GM23338 (cell line): ENCODE data around the gene POLD2. TPM values are rescaled to one million over a fixed set of nuclear protein-coding genes. Genes with fewer than 3 reads are reported as not detected.

Experiments
- ATAC-seq: fragments of 200-7000 bp; cut with Tn5 transposase; 3 replicates; pipeline ENCODE4 v1.9.1; 2020
- DNase-seq: peaks from one replicate; pipeline ENCODE4 v3.0.0-alpha.2; 2015; ENCODE audit warnings: low spot score
- H2AFZ ChIP-seq: fragments of 200-600 bp; sonication (generic); 2 replicates; pipeline ENCODE4 v1.8.0; 2016; ENCODE audit warnings: antibody characterized with exemption, mild to moderate bottlenecking, moderate library complexity
- H3F3A ChIP-seq: fragments of 200-600 bp; sonication (generic); replicated peaks from 2 replicates; pipeline ENCODE4 v1.8.0; 2017; ENCODE audit warnings: antibody characterized with exemption, mixed run types, low read depth
- H3K27ac ChIP-seq: fragments of 200-600 bp; sonication (generic); 2 replicates; pipeline ENCODE4 v1.6.1; 2016; ENCODE audit warnings: low read depth
- H3K27me3 ChIP-seq: fragments of 200-600 bp; sonication (generic); 2 replicates; pipeline ENCODE4 v1.8.0; 2016; ENCODE audit warnings: mild to moderate bottlenecking, mixed run types, moderate library complexity; ENCODE audit not compliant: insufficient read depth
- H3K36me3 ChIP-seq: fragments of 200-600 bp; sonication (generic); 2 replicates; pipeline ENCODE4 v1.8.0; 2016; ENCODE audit warnings: mild to moderate bottlenecking; ENCODE audit not compliant: insufficient read depth
- H3K4me1 ChIP-seq: fragments of 200-600 bp; sonication (generic); 2 replicates; pipeline ENCODE4 v1.8.0; 2016; ENCODE audit warnings: mild to moderate bottlenecking, moderate library complexity; ENCODE audit not compliant: insufficient read depth
- H3K4me2 ChIP-seq: fragments of 200-600 bp; sonication (generic); 2 replicates; pipeline ENCODE4 v1.7.1; 2017; ENCODE audit warnings: mixed run types
- H3K4me3 ChIP-seq: fragments of 200-600 bp; sonication (generic); 2 replicates; pipeline ENCODE4 v1.6.1; 2016; ENCODE audit warnings: mixed run types
- H3K79me2 ChIP-seq: fragments of 200-600 bp; sonication (generic); replicated peaks from 2 replicates; pipeline ENCODE4 v1.8.0; 2017; ENCODE audit warnings: mild to moderate bottlenecking; ENCODE audit not compliant: insufficient read depth
- H3K9me2 ChIP-seq: fragments of 200-600 bp; sonication (generic); 2 replicates; pipeline ENCODE4 v1.8.0; 2017; ENCODE audit not compliant: insufficient read depth
- H4K20me1 ChIP-seq: fragments of 200-600 bp; sonication (generic); replicated peaks from 2 replicates; pipeline ENCODE4 v1.8.0; 2017; ENCODE audit warnings: mild to moderate bottlenecking; ENCODE audit not compliant: insufficient read depth
- H3K27ac Mint-ChIP-seq: 2 replicates; pipeline ENCODE4 v1.8.0; 2020; ENCODE audit warnings: inconsistent platforms, mild to moderate bottlenecking, moderate library complexity, mixed read lengths
- H3K27me3 Mint-ChIP-seq: 3 replicates; pipeline ENCODE4 v1.8.0; 2022; ENCODE audit warnings: low read depth, mild to moderate bottlenecking, moderate library complexity, mixed read lengths, inconsistent platforms; ENCODE audit not compliant: insufficient read depth, poor library complexity
- H3K36me3 Mint-ChIP-seq: 3 replicates; pipeline ENCODE4 v1.8.0; 2021; ENCODE audit warnings: low read depth, mild to moderate bottlenecking, inconsistent platforms, moderate library complexity, mixed read lengths
- H3K4me1 Mint-ChIP-seq: 3 replicates; pipeline ENCODE4 v1.8.0; 2020; ENCODE audit warnings: mild to moderate bottlenecking, inconsistent platforms, mixed read lengths
- H3K4me3 Mint-ChIP-seq: 3 replicates; pipeline ENCODE4 v1.8.0; 2021; ENCODE audit warnings: moderate library complexity, mild to moderate bottlenecking, inconsistent platforms, mixed read lengths
- H3K9me3 Mint-ChIP-seq: 3 replicates; pipeline ENCODE4 v1.8.0; 2020; ENCODE audit warnings: moderate library complexity, mild to moderate bottlenecking, inconsistent platforms, mixed read lengths
- CTCF ChIP-seq, 2 experiments: fragments of 200-600 bp in 1 of 2; sonication (generic) in 1 of 2; conservative IDR thresholded peaks; 2 replicates each; pipeline versions ENCODE4 v1.5.1 to v1.6.1; 2016 to 2017; ENCODE audit warnings: antibody characterized with exemption in 2 of 2, low read depth in 2 of 2, mild to moderate bottlenecking in 2 of 2, moderate library complexity in 1 of 2
- EZH2 ChIP-seq: fragments of 200-600 bp; sonication (generic); IDR thresholded peaks from one replicate; pipeline ENCODE4 v1.8.0; 2017; ENCODE audit warnings: antibody characterized with exemption, mild to moderate bottlenecking, low read depth; ENCODE audit not compliant: unreplicated experiment
- EZH2phosphoT487 ChIP-seq: fragments of 200-600 bp; sonication (generic); IDR thresholded peaks from one replicate; pipeline ENCODE4 v1.8.1; 2018; ENCODE audit warnings: antibody characterized with exemption; ENCODE audit not compliant: unreplicated experiment
- POLR2AphosphoS5 ChIP-seq: IDR thresholded peaks from 2 replicates; pipeline ENCODE4 v1.6.1; 2016; ENCODE audit warnings: antibody characterized with exemption, low read depth
- REST ChIP-seq: IDR thresholded peaks from one replicate; pipeline ENCODE4 v1.6.1; 2018; ENCODE audit warnings: antibody characterized with exemption; ENCODE audit not compliant: unreplicated experiment
- ZNF114 ChIP-seq: fragments of 250-450 bp; sonication (Bioruptor Pico); IDR thresholded peaks from 2 replicates; pipeline ENCODE4 v1.5.0; 2020; ENCODE audit warnings: mild to moderate bottlenecking, moderate library complexity
- polyA plus RNA-seq: library from polyadenylated mRNA; unstranded; fragments of >200 nt; fragmentation: Nextera tagmentation; extraction: Ambion mirVana; gene quantifications from 2 replicates; pipeline ENCODE4 v1.2.1, GENCODE V29; 2016
- total RNA-seq: library from RNA; depleted of rRNA; stranded (reverse); fragments of >200 nt; shearing (Covaris generic); gene quantifications from 2 replicates; pipeline ENCODE4 v1.2.3, GENCODE V29; 2014
- TF ChIP-seq, protein P1 (sequence below): IDR thresholded peaks from 2 replicates; pipeline ENCODE4 v1.6.1; 2016; ENCODE audit warnings: antibody characterized with exemption

POLD2 gene
- total and polyA plus RNA-seq, 2 experiments from 2014 or later: 101 to 127 TPM

DNA sequence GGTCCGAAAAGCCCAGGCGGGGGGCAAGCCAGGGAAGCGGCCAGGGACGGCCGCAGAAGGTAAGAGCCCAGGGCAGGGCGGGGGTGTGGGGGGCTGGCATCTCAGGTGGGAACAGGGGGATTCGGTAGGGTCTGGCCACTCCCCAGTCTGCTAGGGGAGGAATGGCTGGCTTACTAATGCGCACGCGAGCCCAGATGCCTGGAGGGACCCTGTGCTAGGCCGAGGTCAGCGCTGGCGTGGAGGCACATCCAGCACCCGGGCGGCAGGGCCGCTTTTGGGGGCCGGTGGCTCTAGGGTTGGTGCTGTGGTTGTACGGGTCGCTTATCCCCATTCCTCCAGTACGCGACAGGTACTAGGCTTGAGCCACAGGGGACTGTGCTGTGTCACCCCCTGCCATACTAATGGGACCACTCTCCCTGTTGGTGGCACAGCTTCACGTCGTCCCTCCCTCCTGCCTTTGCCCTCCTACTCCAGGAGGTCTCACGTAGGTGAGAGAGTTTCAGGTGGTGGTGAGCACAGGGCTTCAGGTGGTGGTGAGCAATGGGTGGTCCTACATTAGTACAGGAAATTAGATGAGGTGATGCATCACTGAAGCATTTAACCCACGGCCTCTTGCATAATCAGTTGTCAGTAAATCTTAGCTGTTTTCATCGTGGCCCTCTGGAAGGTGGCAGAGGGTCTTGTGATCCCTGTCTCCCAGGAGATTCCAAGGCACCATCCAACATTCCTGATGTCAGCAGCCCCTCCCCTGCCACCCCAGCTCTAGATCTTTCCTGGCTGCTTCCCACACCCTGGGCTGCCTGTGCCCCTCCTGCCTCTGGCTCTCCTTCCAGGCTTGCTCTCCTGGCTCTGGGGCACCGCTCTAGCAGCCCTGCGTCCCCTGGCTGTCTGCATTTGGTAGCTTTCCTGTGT lies 18.2 kb downstream of the POLD2 start:
- H3K4me1 ChIP-seq: peaks cover 8% of the 10 kb centered on the region; the same call in 1 of the 2 replicates

GRCh38 chr7:44103923-44104859 lies 19.2 kb downstream of the POLD2 start, which contains the start of gene AEBP1:
TSS of gene AEBP1 (plus strand) at chr7:44104345. CDS start at chr7:44104666, 321 bp downstream.
- Mint-ChIP-seq H3K4me3 (peak within 1 kb of the TSS; percentile 78), H3K4me1 (peaks cover 20% of the 10 kb centered on the region), H3K9me3 (no peaks in the 10 kb centered on the region), H3K36me3 (peaks cover 3% of the 10 kb centered on the region; the same call in 2 of the 3 replicates), H3K27ac (no peak within 1 kb of the TSS), H3K27me3 (peaks cover 16% of the 10 kb centered on the region)
- H3K27me3 ChIP-seq: peaks cover 9% of the 10 kb centered on the region; the same call in 1 of the 2 replicates
- H3K27ac ChIP-seq: no peak within 1 kb of the TSS
- H4K20me1 ChIP-seq: no peaks in the 10 kb centered on the region
- H3K79me2 ChIP-seq: no peaks in the 10 kb centered on the region; the same call in 1 of the 2 replicates
- H3K4me2 ChIP-seq: peak within 1 kb of the TSS; percentile 94
- H3F3A ChIP-seq: no peaks in the 10 kb centered on the region
- H3K4me1 ChIP-seq: peaks cover 8% of the 10 kb centered on the region; the same call in 1 of the 2 replicates
- TF ChIP-seq POLR2AphosphoS5: 0 out of 2 replicates have a peak, but pooled peaks have one; percentile 31
- TF ChIP-seq REST: no peak
- peak; percentile 14 to 34; a peak in 2 of 4 replicates for TF ChIP-seq CTCF (conservative IDR thresholded peaks at IDR 0.05; ENCODE audit: low read depth in 2 of 2)
- no peaks in the 10 kb centered on the region for H3K36me3 ChIP-seq
- DNase-seq (peak; percentile 65), ATAC-seq (peak; percentile 68)
- H3K9me2 ChIP-seq: no peaks in the 10 kb centered on the region
- H2AFZ ChIP-seq: peak within 1 kb of the TSS; percentile 95
- H3K4me3 ChIP-seq: peak within 1 kb of the TSS; percentile 87

More for the DNA sequence above, 18.2 kb downstream of the POLD2 start:
- TF ChIP-seq EZH2phosphoT487 (no peak), CTCF (conservative IDR thresholded peaks at IDR 0.05; ENCODE audit: low read depth in 2 of 2) (no peak), EZH2 (no peak), POLR2AphosphoS5 (no peak), ZNF114 (CRISPR knock-in tag) (no peak)
- TF ChIP-seq, protein P1, sequence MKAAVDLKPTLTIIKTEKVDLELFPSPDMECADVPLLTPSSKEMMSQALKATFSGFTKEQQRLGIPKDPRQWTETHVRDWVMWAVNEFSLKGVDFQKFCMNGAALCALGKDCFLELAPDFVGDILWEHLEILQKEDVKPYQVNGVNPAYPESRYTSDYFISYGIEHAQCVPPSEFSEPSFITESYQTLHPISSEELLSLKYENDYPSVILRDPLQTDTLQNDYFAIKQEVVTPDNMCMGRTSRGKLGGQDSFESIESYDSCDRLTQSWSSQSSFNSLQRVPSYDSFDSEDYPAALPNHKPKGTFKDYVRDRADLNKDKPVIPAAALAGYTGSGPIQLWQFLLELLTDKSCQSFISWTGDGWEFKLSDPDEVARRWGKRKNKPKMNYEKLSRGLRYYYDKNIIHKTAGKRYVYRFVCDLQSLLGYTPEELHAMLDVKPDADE: no peak
- Mint-ChIP-seq H3K36me3 (peaks cover 4% of the 10 kb centered on the region; the same call in 2 of the 3 replicates), H3K27ac (no peak overlapping the region), H3K27me3 (peaks cover 16% of the 10 kb centered on the region), H3K4me3 (peak overlapping the region; percentile 78), H3K9me3 (no peaks in the 10 kb centered on the region), H3K4me1 (peaks cover 16% of the 10 kb centered on the region)
- Histone ChIP-seq H4K20me1 (no peaks in the 10 kb centered on the region), H3K9me2 (no peaks in the 10 kb centered on the region), H2AFZ (peak overlapping the region; percentile 74), H3F3A (no peaks in the 10 kb centered on the region), H3K27me3 (peaks cover 9% of the 10 kb centered on the region; the same call in 1 of the 2 replicates), H3K4me2 (peak overlapping the region; percentile 94), H3K79me2 (no peaks in the 10 kb centered on the region; the same call in 1 of the 2 replicates), H3K36me3 (no peaks in the 10 kb centered on the region), H3K27ac (no peak overlapping the region), H3K4me3 (peak overlapping the region; percentile 87)
- ATAC-seq (peak; percentile 51), DNase-seq (peak; percentile 49)
